Neural progenitor cell (in vitro differentiated cells): ENCODE data around the gene RUVBL1.

Experiments
- CTCF ChIP-seq: fragments of 200-600 bp; sonication (generic); IDR thresholded peaks from 2 replicates; pipeline ENCODE4 v1.5.1; 2017; ENCODE audit warnings: antibody characterized with exemption, mild to moderate bottlenecking
- EZH2phosphoT487 ChIP-seq: fragments of 200-600 bp; sonication (generic); IDR thresholded peaks from 2 replicates; pipeline ENCODE4 v1.6.1; 2017; ENCODE audit warnings: antibody characterized with exemption

- TF ChIP-seq CTCF (no peak), EZH2phosphoT487 (no peak)
Observed at GRCh38 chr3:128064962-128065361, 58.6 kb downstream of the RUVBL1 start.
